ENCODE data around the gene PCDHA9.
"Not testable (repeated sequence)": the region's sequence is repeated elsewhere in the genome, so short reads cannot be mapped to it uniquely, and the experiment has no call there.

PCDHA9 gene, protein sequence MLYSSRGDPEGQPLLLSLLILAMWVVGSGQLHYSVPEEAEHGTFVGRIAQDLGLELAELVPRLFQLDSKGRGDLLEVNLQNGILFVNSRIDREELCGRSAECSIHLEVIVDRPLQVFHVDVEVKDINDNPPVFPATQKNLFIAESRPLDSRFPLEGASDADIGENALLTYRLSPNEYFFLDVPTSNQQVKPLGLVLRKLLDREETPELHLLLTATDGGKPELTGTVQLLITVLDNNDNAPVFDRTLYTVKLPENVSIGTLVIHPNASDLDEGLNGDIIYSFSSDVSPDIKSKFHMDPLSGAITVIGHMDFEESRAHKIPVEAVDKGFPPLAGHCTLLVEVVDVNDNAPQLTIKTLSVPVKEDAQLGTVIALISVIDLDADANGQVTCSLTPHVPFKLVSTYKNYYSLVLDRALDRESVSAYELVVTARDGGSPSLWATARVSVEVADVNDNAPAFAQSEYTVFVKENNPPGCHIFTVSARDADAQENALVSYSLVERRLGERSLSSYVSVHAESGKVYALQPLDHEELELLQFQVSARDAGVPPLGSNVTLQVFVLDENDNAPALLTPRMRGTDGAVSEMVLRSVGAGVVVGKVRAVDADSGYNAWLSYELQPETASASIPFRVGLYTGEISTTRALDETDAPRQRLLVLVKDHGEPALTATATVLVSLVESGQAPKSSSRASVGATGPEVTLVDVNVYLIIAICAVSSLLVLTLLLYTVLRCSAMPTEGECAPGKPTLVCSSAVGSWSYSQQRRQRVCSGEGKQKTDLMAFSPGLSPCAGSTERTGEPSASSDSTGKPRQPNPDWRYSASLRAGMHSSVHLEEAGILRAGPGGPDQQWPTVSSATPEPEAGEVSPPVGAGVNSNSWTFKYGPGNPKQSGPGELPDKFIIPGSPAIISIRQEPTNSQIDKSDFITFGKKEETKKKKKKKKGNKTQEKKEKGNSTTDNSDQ

DNA sequence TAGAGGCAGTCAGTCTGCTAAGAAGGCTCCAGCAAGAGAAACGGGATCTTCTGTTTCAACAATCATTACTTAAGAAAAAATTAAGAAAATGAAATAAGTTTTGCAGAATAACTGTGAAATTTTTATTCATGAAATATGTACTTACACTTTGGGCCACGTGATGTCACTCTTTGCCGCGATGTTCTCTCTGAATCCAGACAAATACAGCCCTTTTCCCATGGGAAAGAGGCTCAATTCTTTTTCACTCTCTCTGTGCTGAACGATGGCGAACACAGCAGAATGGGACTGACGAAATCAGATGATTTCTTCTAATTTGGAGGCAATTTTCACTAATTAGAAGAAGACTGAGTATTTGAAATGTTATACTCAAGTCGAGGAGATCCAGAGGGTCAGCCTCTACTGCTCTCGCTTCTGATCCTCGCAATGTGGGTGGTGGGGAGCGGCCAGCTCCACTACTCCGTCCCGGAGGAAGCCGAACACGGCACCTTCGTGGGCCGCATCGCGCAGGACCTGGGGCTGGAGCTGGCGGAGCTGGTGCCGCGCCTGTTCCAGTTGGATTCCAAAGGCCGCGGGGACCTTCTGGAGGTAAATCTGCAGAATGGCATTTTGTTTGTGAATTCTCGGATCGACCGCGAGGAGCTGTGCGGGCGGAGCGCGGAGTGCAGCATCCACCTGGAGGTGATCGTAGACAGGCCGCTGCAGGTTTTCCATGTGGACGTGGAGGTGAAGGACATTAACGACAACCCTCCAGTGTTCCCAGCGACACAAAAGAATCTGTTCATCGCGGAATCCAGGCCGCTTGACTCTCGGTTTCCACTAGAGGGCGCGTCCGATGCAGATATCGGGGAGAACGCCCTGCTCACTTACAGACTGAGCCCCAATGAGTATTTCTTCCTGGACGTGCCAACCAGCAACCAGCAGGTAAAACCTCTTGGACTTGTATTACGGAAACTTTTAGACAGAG is at the start of gene PCDHA9:
TSS of gene PCDHA9 (plus strand) at position 244 of the 964 bp plus-strand sequence. CDS start at position 358, 114 bp downstream.
- DNase-seq (ENCODE audit: low read depth); H3K4me3 ChIP-seq (ENCODE audit: low read depth, low read length): not testable (repeated sequence)

DNA sequence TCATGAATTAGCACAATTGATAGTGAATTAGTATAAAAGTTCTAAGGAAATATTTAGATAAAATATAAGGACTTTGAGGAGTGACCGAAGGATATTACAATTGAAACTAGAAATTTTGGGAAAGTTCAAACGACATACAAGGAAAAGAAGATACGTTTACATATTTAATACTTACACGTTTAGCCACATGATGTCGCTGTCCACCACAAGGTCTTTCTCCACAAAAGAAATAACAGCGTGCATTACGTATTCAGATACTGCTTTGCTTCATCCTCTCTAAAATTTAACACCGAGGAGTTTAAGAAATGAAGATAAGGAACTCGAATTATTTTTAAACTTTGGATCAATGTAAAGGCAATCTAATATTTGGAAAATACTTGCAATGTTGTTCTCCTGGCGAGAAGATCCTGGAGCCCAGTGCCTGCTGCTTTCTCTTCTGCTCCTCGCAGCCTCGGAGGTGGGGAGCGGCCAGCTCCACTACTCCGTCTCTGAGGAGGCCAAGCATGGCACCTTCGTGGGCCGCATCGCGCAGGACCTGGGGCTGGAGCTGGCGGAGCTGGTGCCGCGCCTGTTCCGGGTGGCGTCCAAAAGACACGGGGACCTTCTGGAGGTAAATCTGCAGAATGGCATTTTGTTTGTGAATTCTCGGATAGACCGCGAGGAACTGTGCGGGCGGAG is 47.2 kb upstream of the PCDHA9 start, which contains the start of gene PCDHA3:
TSS of gene PCDHA3 (plus strand) at position 242 of the 678 bp plus-strand sequence.
- peak; percentile 56 for DNase-seq (ENCODE audit: low read depth)
- TF ChIP-seq, protein P1, sequence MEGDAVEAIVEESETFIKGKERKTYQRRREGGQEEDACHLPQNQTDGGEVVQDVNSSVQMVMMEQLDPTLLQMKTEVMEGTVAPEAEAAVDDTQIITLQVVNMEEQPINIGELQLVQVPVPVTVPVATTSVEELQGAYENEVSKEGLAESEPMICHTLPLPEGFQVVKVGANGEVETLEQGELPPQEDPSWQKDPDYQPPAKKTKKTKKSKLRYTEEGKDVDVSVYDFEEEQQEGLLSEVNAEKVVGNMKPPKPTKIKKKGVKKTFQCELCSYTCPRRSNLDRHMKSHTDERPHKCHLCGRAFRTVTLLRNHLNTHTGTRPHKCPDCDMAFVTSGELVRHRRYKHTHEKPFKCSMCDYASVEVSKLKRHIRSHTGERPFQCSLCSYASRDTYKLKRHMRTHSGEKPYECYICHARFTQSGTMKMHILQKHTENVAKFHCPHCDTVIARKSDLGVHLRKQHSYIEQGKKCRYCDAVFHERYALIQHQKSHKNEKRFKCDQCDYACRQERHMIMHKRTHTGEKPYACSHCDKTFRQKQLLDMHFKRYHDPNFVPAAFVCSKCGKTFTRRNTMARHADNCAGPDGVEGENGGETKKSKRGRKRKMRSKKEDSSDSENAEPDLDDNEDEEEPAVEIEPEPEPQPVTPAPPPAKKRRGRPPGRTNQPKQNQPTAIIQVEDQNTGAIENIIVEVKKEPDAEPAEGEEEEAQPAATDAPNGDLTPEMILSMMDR (IDR thresholded peaks at IDR 0.05; ENCODE audit: low read depth, low read length): no peak
- TF ChIP-seq POLR2A (IDR thresholded peaks at IDR 0.05; ENCODE audit: extremely low read depth, insufficient read length) (no peak), MYC (IDR thresholded peaks at IDR 0.05; ENCODE audit: low read depth, low read length) (no peak)
- TF ChIP-seq, protein P2, sequence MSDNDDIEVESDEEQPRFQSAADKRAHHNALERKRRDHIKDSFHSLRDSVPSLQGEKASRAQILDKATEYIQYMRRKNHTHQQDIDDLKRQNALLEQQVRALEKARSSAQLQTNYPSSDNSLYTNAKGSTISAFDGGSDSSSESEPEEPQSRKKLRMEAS (IDR thresholded peaks at IDR 0.05; ENCODE audit: low read depth, low read length): no peak
- no peak within 1 kb of the TSS for H3K4me3 ChIP-seq (ENCODE audit: low read depth, low read length)

- no peak overlapping the region for H3K4me3 ChIP-seq (ENCODE audit: low read depth, low read length)
- no peak for DNase-seq (ENCODE audit: low read depth)
- TF ChIP-seq MYC (IDR thresholded peaks at IDR 0.05; ENCODE audit: low read depth, low read length): no peak
- no peak for TF ChIP-seq POLR2A (IDR thresholded peaks at IDR 0.05; ENCODE audit: extremely low read depth, insufficient read length)
- TF ChIP-seq, protein P1 (IDR thresholded peaks at IDR 0.05; ENCODE audit: low read depth, low read length): no peak
- TF ChIP-seq, protein P2 (IDR thresholded peaks at IDR 0.05; ENCODE audit: low read depth, low read length): no peak
Measured at GRCh38 chr5:140801494-140801841, 46.7 kb upstream of the PCDHA9 start.

- not testable (repeated sequence) for DNase-seq (ENCODE audit: low read depth)
Measured at GRCh38 chr5:140802381-140802780, 45.8 kb upstream of the PCDHA9 start.

GRCh38 chr5:140802781-140803271 is 45.4 kb upstream of the PCDHA9 start:
- H3K4me3 ChIP-seq (ENCODE audit: low read depth, low read length): no peak overlapping the region
- no peak for TF ChIP-seq MYC (IDR thresholded peaks at IDR 0.05; ENCODE audit: low read depth, low read length)
- TF ChIP-seq, protein P2 (IDR thresholded peaks at IDR 0.05; ENCODE audit: low read depth, low read length): no peak
- no peak for TF ChIP-seq POLR2A (IDR thresholded peaks at IDR 0.05; ENCODE audit: extremely low read depth, insufficient read length)
- TF ChIP-seq, protein P1 (IDR thresholded peaks at IDR 0.05; ENCODE audit: low read depth, low read length): no peak
- no peak for DNase-seq (ENCODE audit: low read depth)

More at GRCh38 chr5:140802381-140802780, 45.8 kb upstream of the PCDHA9 start:
- H3K4me3 ChIP-seq (ENCODE audit: low read depth, low read length): not testable (repeated sequence)

All from NB4 (cell line).